Transverse colon (tissue), 4 donors: ENCODE results near the gene MAP1LC3B.

Experiments
- CTCF ChIP-seq, 5 experiments: fragments of 200-600 bp in 3 of 5; fragments of 450-650 bp in 2 of 5; sonication (generic) in 3 of 5; IDR thresholded peaks; 1 replicate in 2 of 5; 2 replicates in 3 of 5; pipeline ENCODE4 v1.5.1; 2016 to 2017; ENCODE audit warnings: antibody characterized with exemption in 5 of 5, inconsistent platforms in 3 of 5, mild to moderate bottlenecking in 2 of 5, moderate library complexity in 1 of 5
- EP300 ChIP-seq: sonication (generic); formaldehyde crosslinking; IDR thresholded peaks from one replicate; pipeline ENCODE4 v1.6.1; 2017; ENCODE audit warnings: antibody characterized with exemption, low read depth
- POLR2A ChIP-seq: fragments of 450-650 bp; IDR thresholded peaks from one replicate; pipeline ENCODE4 v1.6.1; 2016; ENCODE audit warnings: antibody characterized with exemption, mild to moderate bottlenecking, moderate library complexity
- POLR2AphosphoS5 ChIP-seq, 3 donors: sonication (generic); formaldehyde crosslinking; IDR thresholded peaks; one replicate each; pipeline ENCODE4 v1.6.1; 2016; ENCODE audit warnings: antibody characterized with exemption in 3 of 3

- TF ChIP-seq CTCF (IDR thresholded peaks at IDR 0.05) (no peak), POLR2A (no peak), POLR2AphosphoS5 (IDR thresholded peaks at IDR 0.05) (no peak), EP300 (no peak)
Measured at GRCh38 chr16:87445486-87445885, 53.4 kb downstream of the MAP1LC3B start.
